ENCODE measurements around the gene PRPF31.

PRPF31 gene

DNA sequence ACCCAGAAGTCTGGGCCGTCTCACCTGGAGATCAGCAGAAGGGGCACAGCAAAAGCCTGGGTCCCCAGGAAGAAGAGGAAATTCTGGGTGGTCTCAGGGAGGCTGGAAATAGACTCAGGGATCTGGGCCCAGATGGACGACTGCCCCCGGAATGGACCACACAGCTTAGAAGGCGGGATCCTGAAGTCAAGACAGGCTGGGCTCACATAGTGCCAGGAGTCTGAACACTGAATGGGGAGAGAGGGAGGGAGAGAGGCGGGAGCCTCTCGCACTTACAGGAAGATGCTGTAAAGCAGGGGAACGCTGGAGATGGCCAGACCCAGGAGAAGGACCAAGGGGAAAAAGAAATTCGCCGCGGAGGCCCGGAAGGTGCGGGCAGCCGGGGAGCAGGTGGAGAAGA is 45.3 kb downstream of the PRPF31 start:
- TF ChIP-seq, protein P1, sequence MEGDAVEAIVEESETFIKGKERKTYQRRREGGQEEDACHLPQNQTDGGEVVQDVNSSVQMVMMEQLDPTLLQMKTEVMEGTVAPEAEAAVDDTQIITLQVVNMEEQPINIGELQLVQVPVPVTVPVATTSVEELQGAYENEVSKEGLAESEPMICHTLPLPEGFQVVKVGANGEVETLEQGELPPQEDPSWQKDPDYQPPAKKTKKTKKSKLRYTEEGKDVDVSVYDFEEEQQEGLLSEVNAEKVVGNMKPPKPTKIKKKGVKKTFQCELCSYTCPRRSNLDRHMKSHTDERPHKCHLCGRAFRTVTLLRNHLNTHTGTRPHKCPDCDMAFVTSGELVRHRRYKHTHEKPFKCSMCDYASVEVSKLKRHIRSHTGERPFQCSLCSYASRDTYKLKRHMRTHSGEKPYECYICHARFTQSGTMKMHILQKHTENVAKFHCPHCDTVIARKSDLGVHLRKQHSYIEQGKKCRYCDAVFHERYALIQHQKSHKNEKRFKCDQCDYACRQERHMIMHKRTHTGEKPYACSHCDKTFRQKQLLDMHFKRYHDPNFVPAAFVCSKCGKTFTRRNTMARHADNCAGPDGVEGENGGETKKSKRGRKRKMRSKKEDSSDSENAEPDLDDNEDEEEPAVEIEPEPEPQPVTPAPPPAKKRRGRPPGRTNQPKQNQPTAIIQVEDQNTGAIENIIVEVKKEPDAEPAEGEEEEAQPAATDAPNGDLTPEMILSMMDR (conservative IDR thresholded peaks at IDR 0.05; ENCODE audit: low read depth), result no peak
- POLR2A ChIA-PET (ENCODE audit: low non-redundant PET), result interaction anchor here (1.8 kb wide), 1 partner anchor 24 kb away, joined by 4 read pairs; the partner anchor contains the start of gene CNOT3
- peak overlapping the region; percentile 97 for H3K27ac ChIP-seq
- no peak for DNase-seq (ENCODE audit: low spot score)
- CTCF ChIA-PET, result no interaction called here

DNA sequence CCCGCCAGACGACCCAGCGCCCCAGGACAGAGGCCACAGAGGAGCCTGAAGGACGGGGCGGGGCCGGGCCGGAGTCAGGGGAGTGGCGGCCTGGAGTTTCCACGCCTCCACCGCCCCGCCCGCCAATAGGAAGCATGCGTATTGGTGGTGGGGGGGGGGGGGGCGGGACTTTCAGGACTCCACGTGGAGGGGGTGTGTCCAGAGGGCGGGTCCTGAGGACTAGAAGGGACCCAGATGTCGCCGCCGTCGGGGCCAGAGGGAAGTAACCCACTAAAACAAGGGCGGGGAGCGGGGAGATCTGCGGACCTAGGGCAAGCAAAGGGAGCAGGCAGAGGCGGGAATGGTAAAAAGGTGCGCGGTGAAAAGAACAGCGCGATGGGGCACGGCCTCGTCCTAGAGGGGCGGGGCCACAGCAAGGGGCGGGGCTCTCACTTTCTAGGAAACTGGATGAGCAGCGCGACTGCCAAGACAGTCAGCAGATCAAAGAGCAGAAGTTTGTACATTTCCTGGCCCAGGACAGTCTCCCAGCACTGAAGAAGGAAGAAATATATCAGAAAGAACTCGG is 46.8 kb downstream of the PRPF31 start:
- TF ChIP-seq, protein P1 (conservative IDR thresholded peaks at IDR 0.05; ENCODE audit: low read depth), result no peak
- peak; percentile 93 for DNase-seq (ENCODE audit: low spot score)
- peak overlapping the region; percentile 97 for H3K27ac ChIP-seq
- ChIA-PET CTCF (no interaction called here), POLR2A (ENCODE audit: low non-redundant PET) (no interaction called here)

DNA sequence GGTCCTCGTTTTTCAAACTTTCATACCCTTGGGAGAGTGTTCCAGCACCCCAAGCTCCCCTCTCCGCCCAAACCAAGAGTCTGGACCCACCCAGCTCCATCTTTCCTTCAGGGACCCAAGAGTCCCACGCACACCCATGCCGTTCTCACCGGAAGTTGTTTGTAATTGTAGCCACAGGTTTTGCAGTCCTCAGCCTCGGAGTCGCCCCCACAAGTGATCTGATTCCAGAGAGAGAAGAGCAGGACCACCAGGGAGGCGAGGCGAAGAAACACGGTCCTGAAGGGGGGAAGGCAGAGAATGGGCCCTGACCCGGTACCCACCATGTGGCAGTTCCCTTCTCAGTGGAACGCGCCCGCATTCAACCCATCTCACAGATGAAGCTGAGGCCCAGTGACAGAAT is 47.3 kb downstream of the PRPF31 start:
- H3K27ac ChIP-seq, result peak overlapping the region; percentile 97
- POLR2A ChIA-PET (ENCODE audit: low non-redundant PET), result no interaction called here
- CTCF ChIA-PET, result interaction anchor here (0.7 kb wide), 1 partner anchor 11 kb away, joined by 3 read pairs; no protein-coding TSS in a partner anchor
- TF ChIP-seq, protein P1 (conservative IDR thresholded peaks at IDR 0.05; ENCODE audit: low read depth), result no peak
- no peak for DNase-seq (ENCODE audit: low spot score)

DNA sequence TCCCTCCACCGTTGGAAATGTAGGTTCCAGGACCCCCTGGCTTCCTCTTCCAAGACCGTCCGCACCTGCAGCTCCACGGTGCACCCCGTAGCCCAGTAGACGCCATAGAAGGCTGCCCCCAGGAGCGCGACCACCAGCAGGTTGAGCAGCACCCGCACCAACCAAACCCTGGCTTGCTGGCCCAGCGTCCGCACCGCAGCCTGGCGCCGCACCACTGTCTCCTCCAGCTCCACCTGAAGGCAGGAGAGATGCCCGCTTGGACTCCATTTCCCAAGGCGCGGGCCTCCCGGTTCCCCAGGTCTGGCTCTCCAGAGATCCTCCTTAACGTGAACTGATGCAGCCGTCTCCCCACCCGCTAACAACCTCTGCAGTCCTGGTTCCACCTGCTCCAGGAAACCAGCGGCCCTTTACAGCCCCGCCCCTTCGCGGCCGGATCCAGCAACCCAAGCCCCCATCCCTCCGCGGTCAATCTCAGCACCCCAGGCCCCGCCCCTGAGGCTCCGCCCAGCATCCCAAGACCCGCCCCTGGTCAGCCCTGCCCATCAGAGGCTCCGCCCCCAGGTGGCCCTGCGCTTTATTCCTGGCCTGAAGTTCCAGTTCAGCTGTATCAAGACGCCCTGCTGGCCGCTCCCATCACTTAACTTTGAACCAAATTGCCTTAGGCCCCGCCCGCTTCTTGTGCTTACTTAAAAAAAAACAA is 49.0 kb downstream of the PRPF31 start:
- TF ChIP-seq, protein P1 (conservative IDR thresholded peaks at IDR 0.05; ENCODE audit: low read depth), result no peak
- POLR2A ChIA-PET (ENCODE audit: low non-redundant PET), result no interaction called here
- H3K27ac ChIP-seq, result no peak overlapping the region
- peak; percentile 49 for DNase-seq (ENCODE audit: low spot score)
- CTCF ChIA-PET, result no interaction called here

DNA sequence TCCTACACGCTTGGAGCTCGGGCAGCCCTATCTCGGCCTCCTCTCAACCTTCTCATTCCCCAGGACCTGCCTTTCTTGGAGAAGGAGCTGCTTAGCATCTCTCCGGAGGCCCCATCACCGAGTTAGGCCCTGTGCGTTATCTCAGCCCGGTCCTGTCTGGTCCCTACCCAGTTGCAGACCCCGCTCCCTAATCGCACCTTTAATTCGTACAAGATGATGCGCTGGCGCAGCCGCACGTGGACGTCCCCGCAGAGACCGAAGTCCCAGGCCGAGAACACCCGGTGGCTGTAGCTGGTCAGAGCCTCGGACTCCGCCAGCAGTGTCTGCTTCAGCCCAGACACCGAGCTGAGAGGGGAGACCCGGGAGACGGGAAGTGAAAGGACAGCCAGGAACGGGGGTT is 49.7 kb downstream of the PRPF31 start:
- TF ChIP-seq, protein P1 (conservative IDR thresholded peaks at IDR 0.05; ENCODE audit: low read depth), result no peak
- CTCF ChIA-PET, result interaction anchor here (0.5 kb wide), 1 partner anchor 105 kb away, joined by 3 read pairs; no protein-coding TSS in a partner anchor
- no peak for DNase-seq (ENCODE audit: low spot score)
- no peak overlapping the region for H3K27ac ChIP-seq
- POLR2A ChIA-PET (ENCODE audit: low non-redundant PET), result no interaction called here

DNA sequence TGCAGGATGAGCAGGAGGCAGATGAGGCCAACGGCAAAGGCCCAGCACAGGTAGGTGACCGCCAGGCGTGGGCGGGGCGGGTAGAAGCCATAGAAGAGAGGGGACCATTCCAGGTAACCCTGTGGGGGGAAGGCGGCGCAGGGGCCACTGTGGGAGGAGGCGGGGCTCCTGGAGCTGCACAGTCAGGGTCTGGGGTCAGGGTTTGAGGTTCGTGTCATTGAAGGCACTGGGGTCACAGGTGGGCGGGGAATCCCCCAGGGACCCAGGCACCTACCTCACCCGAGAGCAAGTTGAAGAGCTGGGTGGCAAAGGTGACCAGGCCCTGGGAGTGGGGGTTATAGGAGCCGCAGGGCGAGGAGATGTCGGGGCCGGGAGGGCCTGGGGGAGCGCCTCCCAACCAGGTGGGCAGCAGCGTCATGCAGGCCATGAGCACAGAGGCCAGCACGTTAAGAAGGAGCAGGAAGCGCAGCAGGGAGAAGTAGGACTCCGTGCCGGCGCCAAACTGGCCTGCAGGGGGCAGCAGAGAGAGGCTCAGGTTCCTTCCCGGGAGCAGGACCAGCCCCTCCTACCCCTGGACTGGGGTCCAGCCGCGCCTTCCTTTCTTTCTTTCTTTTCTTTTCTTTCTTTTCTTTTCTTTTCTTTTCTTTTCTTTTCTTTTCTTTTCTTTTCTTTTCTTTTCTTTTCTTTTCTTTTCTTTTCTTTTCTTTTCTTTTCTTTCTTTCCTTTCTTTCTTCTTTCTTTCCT is 52.8 kb downstream of the PRPF31 start:
- ChIA-PET CTCF (no interaction called here), POLR2A (ENCODE audit: low non-redundant PET) (no interaction called here)
- H3K27ac ChIP-seq, result no peak overlapping the region
- peak; percentile 76 for DNase-seq (ENCODE audit: low spot score)
- TF ChIP-seq, protein P1 (conservative IDR thresholded peaks at IDR 0.05; ENCODE audit: low read depth), result peak; percentile 84

Data from RWPE1 (cell line).